Measurements from ENCODE around the gene KASH5. TPM values are rescaled to one million over a fixed set of nuclear protein-coding genes. Genes with fewer than 3 reads are reported as not detected.

KASH5 gene
- total RNA-seq, 2 experiments from 2014 or later = 12.0 to 16.3 TPM

GRCh38 chr19:49434907-49435583 lies 47.0 kb downstream of the KASH5 start:
- BruUV-seq (replicated peaks) = no TSS peak
- ChIA-PET CTCF (ENCODE audit: unreplicated experiment) (no interaction called here), POLR2A (no interaction called here)
- Histone ChIP-seq H2AFZ (ENCODE audit: low read length) (no peak overlapping the region), H3K9me2 (ENCODE audit: insufficient read depth, low read length) (no peaks in the 10 kb centered on the region), H3K4me2 (ENCODE audit: low read length) (no peak overlapping the region), H3K36me3 (ENCODE audit: insufficient read depth, low read length) (no peaks in the 10 kb centered on the region), H4K20me1 (ENCODE audit: insufficient read depth, low read length) (no peaks in the 10 kb centered on the region), H3K9me3 (ENCODE audit: low read length) (no peaks in the 10 kb centered on the region), H3K27ac (ENCODE audit: low read depth, low read length, poor library complexity, severe bottlenecking) (no peak overlapping the region), H3K4me1 (ENCODE audit: insufficient read depth, low read length, poor library complexity, severe bottlenecking) (peaks cover 24% of the 10 kb centered on the region), H3K4me3 (ENCODE audit: low read depth, low read length, poor library complexity, severe bottlenecking) (no peak overlapping the region), H3K79me2 (ENCODE audit: insufficient read depth, low read depth, low read length) (no peaks in the 10 kb centered on the region)
- no peak for TF ChIP-seq EZH2phosphoT487 (IDR thresholded peaks at IDR 0.05; ENCODE audit: borderline replicate concordance, low read depth, low read length)
- no peak for DNase-seq (ENCODE audit: low spot score)
- intact Hi-C loops (cut with micrococcal nuclease; ENCODE audit: unreplicated experiment) = no loop called here

GRCh38 chr19:49435670-49436069 lies 47.6 kb downstream of the KASH5 start:
- TF ChIP-seq CTCF (conservative IDR thresholded peaks at IDR 0.05; ENCODE audit: low read length) (no peak), EZH2phosphoT487 (IDR thresholded peaks at IDR 0.05; ENCODE audit: borderline replicate concordance, low read depth, low read length) (no peak)
- 0 out of 2 replicates have a peak overlapping the region, but pooled peaks have one; percentile 6 for H2AFZ ChIP-seq (ENCODE audit: low read length)
- H3K36me3 ChIP-seq (ENCODE audit: insufficient read depth, low read length) = no peaks in the 10 kb centered on the region
- ChIA-PET POLR2A (interaction anchor here (0.9 kb wide), 1 partner anchor 24 kb away, joined by 4 read pairs; no protein-coding TSS in a partner anchor), CTCF (ENCODE audit: unreplicated experiment) (no interaction called here)
- H3K79me2 ChIP-seq (ENCODE audit: insufficient read depth, low read depth, low read length) = no peaks in the 10 kb centered on the region
- no peaks in the 10 kb centered on the region for H4K20me1 ChIP-seq (ENCODE audit: insufficient read depth, low read length)
- no TSS peak for BruUV-seq (replicated peaks)
- DNase-seq (ENCODE audit: low spot score) = no peak
- H3K9me3 ChIP-seq (ENCODE audit: low read length) = no peaks in the 10 kb centered on the region
- peak overlapping the region; percentile 44; the same call in 1 of the 2 replicates for H3K4me2 ChIP-seq (ENCODE audit: low read length)
- intact Hi-C loops (cut with micrococcal nuclease; ENCODE audit: unreplicated experiment) = no loop called here
- H3K4me3 ChIP-seq (ENCODE audit: low read depth, low read length, poor library complexity, severe bottlenecking) = no peak overlapping the region
- H3K4me1 ChIP-seq (ENCODE audit: insufficient read depth, low read length, poor library complexity, severe bottlenecking) = peaks cover 18% of the 10 kb centered on the region
- no peaks in the 10 kb centered on the region for H3K9me2 ChIP-seq (ENCODE audit: insufficient read depth, low read length)
- no peak overlapping the region for H3K27ac ChIP-seq (ENCODE audit: low read depth, low read length, poor library complexity, severe bottlenecking)

- intact Hi-C loops (cut with micrococcal nuclease; ENCODE audit: unreplicated experiment) = no loop called here
- Histone ChIP-seq H3K79me2 (ENCODE audit: insufficient read depth, low read depth, low read length) (no peaks in the 10 kb centered on the region), H3K4me2 (ENCODE audit: low read length) (peak overlapping the region; percentile 44), H3K27ac (ENCODE audit: low read depth, low read length, poor library complexity, severe bottlenecking) (no peak overlapping the region), H3K4me3 (ENCODE audit: low read depth, low read length, poor library complexity, severe bottlenecking) (no peak overlapping the region), H3K9me2 (ENCODE audit: insufficient read depth, low read length) (no peaks in the 10 kb centered on the region), H4K20me1 (ENCODE audit: insufficient read depth, low read length) (no peaks in the 10 kb centered on the region), H3K9me3 (ENCODE audit: low read length) (no peaks in the 10 kb centered on the region), H3K4me1 (ENCODE audit: insufficient read depth, low read length, poor library complexity, severe bottlenecking) (peaks cover 11% of the 10 kb centered on the region), H3K36me3 (ENCODE audit: insufficient read depth, low read length) (no peaks in the 10 kb centered on the region), H2AFZ (ENCODE audit: low read length) (0 out of 2 replicates have a peak overlapping the region, but pooled peaks have one; percentile 6)
- BruUV-seq (replicated peaks) = no TSS peak
- ChIA-PET POLR2A (interaction anchor here (0.6 to 0.9 kb wide), 2 partner anchors 25 to 157 kb away, joined by 4 to 7 read pairs; no protein-coding TSS in a partner anchor), CTCF (ENCODE audit: unreplicated experiment) (no interaction called here)
- DNase-seq (ENCODE audit: low spot score) = peak; percentile 86
- no peak for TF ChIP-seq EZH2phosphoT487 (IDR thresholded peaks at IDR 0.05; ENCODE audit: borderline replicate concordance, low read depth, low read length)
- no peak for TF ChIP-seq CTCF (conservative IDR thresholded peaks at IDR 0.05; ENCODE audit: low read length)
Observed at GRCh38 chr19:49436381-49437017, 48.5 kb downstream of the KASH5 start.

All from OCI-LY7 (cell line).